HS-27A (cell line): ENCODE data around the gene CEP131.

Source experiments
- DNase-seq: peaks from one replicate; pipeline ENCODE4 v3.0.0-alpha.2; 2012; ENCODE audit warnings: low read depth, missing footprints

The CEP131 gene

GRCh38 chr17:81199482-81199830 lies 23.3 kb downstream of the CEP131 start:
- no peak for DNase-seq

- DNase-seq: no peak
Measured at GRCh38 chr17:81198826-81199481, 23.8 kb downstream of the CEP131 start.

GRCh38 chr17:81197831-81198490 lies 24.8 kb downstream of the CEP131 start:
- DNase-seq: no peak

GRCh38 chr17:81197409-81197795 lies 25.4 kb downstream of the CEP131 start:
- no peak for DNase-seq

GRCh38 chr17:81196505-81197408 lies 26.0 kb downstream of the CEP131 start:
- no peak for DNase-seq

- DNase-seq: no peak
Measured at GRCh38 chr17:81195941-81196495, 26.7 kb downstream of the CEP131 start.

GRCh38 chr17:81194941-81195901 lies 27.5 kb downstream of the CEP131 start:
- no peak for DNase-seq

- DNase-seq: no peak
Measured at GRCh38 chr17:81194225-81194760, 28.5 kb downstream of the CEP131 start.

GRCh38 chr17:81193470-81194224 lies 29.1 kb downstream of the CEP131 start:
- no peak for DNase-seq

GRCh38 chr17:81193051-81193410 lies 29.7 kb downstream of the CEP131 start:
- no peak for DNase-seq

- DNase-seq: no peak
Measured at GRCh38 chr17:81192386-81193050, 30.2 kb downstream of the CEP131 start.

- no peak for DNase-seq
Measured at GRCh38 chr17:81191646-81192045, 31.1 kb downstream of the CEP131 start.

- no peak for DNase-seq
Measured at GRCh38 chr17:81191116-81191515, 31.6 kb downstream of the CEP131 start.

- DNase-seq: no peak
Measured at GRCh38 chr17:81190591-81190990, 32.2 kb downstream of the CEP131 start.

GRCh38 chr17:81189670-81190530 lies 32.9 kb downstream of the CEP131 start:
- no peak for DNase-seq

- DNase-seq: no peak
Measured at GRCh38 chr17:81189016-81189415, 33.7 kb downstream of the CEP131 start.

- DNase-seq: no peak
Measured at GRCh38 chr17:81188491-81188840, 34.3 kb downstream of the CEP131 start.

- no peak for DNase-seq
Measured at GRCh38 chr17:81187586-81188490, 34.9 kb downstream of the CEP131 start.
